ENCODE measurements around the gene IL12A.

Gene IL12A

DNA sequence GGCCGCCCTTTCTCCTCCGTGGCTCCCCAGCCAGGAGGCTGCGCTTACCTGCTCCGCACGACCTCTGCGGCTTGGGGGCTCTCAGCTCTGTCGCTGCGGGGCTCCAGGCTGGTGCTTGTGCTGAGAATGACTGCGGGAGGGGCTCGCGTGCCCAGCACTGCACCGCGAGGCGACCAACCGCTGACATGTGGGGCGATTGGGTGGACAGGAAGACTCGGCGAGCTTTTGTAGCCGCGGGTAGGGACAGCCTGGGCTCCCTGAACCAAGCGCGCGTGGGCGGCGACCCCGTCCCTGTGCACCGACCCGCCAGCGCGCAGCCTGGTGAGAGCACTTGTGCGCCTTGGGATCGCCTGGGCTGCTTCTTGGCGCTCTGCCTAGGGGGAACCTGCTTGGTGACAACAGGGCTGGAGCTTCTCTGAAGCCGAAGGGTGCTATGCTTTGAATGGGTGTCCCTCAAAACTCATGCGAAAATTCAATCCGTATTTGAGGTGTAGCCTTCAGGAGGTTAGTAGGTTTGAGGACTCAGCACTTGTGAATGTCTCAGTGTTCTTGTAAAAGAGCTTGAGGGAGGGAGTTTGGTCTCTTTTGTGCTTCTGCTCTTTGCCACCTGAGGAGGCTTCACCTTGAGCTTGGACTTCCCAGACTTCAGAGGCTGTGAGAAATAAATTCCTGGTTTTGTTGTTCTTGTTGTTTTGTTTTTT lies 50.4 kb downstream of the IL12A start:
- DNase-seq, result no peak

DNA sequence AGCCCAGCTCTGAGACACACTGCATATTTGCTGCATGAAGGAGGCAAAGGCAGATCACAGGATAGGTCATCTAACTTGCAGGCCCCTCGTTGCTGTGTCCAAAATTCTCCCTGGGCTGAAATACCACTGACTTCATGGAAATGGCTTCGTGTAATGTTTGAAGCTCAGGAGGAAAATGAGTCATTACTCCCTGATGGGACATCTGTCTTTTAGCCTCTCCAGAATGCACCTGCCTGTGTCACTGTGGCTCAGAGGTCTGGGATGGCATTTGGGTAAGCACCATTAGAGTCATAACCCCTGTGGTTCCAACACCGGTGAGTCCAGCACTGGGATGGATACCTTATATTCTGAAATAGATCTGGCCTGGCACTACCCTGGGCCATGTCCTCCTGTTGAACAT lies 51.5 kb downstream of the IL12A start:
- no peak for DNase-seq

DNA sequence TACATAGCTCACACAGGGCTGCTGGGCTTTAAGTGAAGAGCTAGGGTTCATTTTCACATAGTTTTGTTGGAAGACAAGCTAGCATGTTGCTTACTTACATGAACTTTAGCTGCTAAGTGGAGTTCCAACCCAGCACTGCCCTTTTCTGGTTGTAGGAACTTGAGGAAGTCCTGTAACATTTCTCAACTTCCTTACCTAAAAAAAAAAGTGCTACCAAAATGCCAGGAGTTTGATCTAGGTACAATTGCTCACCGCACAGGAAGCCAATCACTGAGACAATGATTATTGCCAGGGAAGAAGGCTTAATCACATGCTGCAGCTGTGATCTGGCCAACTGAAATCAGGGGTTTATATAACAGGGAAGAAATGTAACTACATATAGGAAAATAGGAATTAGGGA lies 52.8 kb downstream of the IL12A start:
- DNase-seq, result no peak

DNA sequence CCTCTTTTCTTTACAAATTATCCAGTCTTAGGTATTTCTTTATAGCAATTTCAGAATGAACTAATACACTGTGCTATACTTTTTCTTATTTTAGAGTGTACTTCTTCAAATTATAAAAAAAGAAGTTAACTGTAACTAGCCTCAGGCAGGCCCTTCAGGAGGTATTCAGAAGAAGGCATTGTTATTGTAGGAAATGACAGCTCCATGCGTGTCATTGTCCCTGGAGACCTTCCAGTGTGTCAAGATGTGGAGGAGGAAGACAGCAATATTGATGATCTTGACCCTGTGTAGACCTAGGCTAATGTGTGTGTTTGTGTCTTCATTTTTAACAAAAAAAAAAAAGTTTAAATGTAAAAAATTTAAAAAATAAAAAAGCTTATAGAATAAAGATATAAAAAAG lies 55.5 kb downstream of the IL12A start:
- DNase-seq, result no peak

Measured in activated CD8-positive, alpha-beta memory T cell treated with anti-CD3 and anti-CD28 coated beads, Interleukin-2, amount 50 U/mL, for 4 hours (primary cell).